SH-SY5Y (cell line): ENCODE measurements around the gene BHLHE40.

ENCODE experiments used
- GATA2 ChIP-seq: IDR thresholded peaks from 2 replicates; pipeline ENCODE4 v1.6.1; 2011; ENCODE audit warnings: mild to moderate bottlenecking, low read depth, low read length
- GATA3 ChIP-seq: IDR thresholded peaks from 2 replicates; pipeline ENCODE4 v1.6.1; 2011; ENCODE audit warnings: low read depth, mild to moderate bottlenecking, low read length, moderate library complexity

- no peak for TF ChIP-seq GATA2
- no peak for TF ChIP-seq GATA3
Observed at GRCh38 chr3:5001805-5002173, 22.6 kb downstream of the BHLHE40 start.
